ENCODE measurements around the gene DNM3. TPM values are rescaled to one million over a fixed set of nuclear protein-coding genes. Genes with fewer than 3 reads are reported as not detected.

DNM3 gene
- total and polyA plus RNA-seq, 2 of the 8 experiments (the other 6 are each of a cell fraction or from before 2014, with no cell fraction given) = 2.0 to 8.5 TPM

DNA sequence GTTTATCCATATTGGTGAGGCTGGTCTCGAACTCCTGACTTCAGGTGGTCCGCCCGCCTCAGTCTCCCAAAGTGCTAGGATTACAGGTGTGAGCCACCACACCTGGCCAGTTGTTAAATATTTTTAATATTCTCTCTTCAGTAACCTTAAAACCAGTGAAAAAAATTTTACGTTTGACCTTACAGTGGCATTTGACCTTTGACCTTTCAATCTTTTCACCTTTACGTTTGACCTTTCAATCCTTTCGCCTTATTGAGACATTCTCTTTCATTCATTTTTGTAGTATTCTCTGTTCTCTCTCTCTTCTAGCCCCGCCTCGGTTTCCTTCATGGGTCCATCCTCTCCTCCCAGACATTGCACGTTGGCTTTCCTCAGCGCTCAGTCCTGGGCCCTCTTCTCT is 277.9 kb downstream of the DNM3 start:
- Histone ChIP-seq H4K91ac (replicated peaks; ENCODE audit: insufficient read length, low read length) (no peak overlapping the region), H3K27ac (ENCODE audit: low read depth, low read length) (no peak overlapping the region), H3K4me2 (ENCODE audit: insufficient read depth in 1 of 2, low read depth in 2 of 2, low read length in 2 of 2) (no peak overlapping the region), H2AK5ac (ENCODE audit: low read depth, low read length) (no peak overlapping the region), H3K79me1 (ENCODE audit: low read depth, low read length) (no peaks in the 10 kb centered on the region), H2BK12ac (ENCODE audit: low read depth, low read length) (no peak overlapping the region), H2BK20ac (ENCODE audit: low read length) (no peak overlapping the region), H3K14ac (ENCODE audit: insufficient read length) (no peak overlapping the region), H3K18ac (ENCODE audit: extremely low read depth, low read length) (no peak overlapping the region), H3K4ac (replicated peaks; ENCODE audit: insufficient read length, low read depth, low read length) (no peak overlapping the region), H3K23ac (ENCODE audit: insufficient read length) (no peak overlapping the region), H2BK15ac (ENCODE audit: low read length) (no peak overlapping the region), H3K23me2 (ENCODE audit: low read depth, low read length) (no peaks in the 10 kb centered on the region), H2BK5ac (ENCODE audit: low read depth, low read length) (no peak overlapping the region), H3K9ac (replicated peaks in 1 of 4; ENCODE audit: extremely low read depth in 1 of 4, low read depth in 3 of 4, low read length in 3 of 4) (no peak overlapping the region), H2AFZ (ENCODE audit: low read length) (no peak overlapping the region), H3K27me3 (replicated peaks in 1 of 4; ENCODE audit: control insufficient read depth in 3 of 4, extremely low read depth in 1 of 4, insufficient read depth in 3 of 4, low read length in 3 of 4) (no peaks in the 10 kb centered on the region), H3K4me3 (ENCODE audit: extremely low read depth in 1 of 4, insufficient read depth in 2 of 4, low read depth in 3 of 4, low read length in 4 of 4) (no peak overlapping the region), H3K4me1 (replicated peaks in 1 of 4; ENCODE audit: control insufficient read depth in 3 of 4, insufficient read depth in 4 of 4, low read length in 3 of 4) (no peaks in the 10 kb centered on the region), H4K8ac (ENCODE audit: extremely low read depth, insufficient read depth, low read length) (no peak overlapping the region), H3K36me3 (ENCODE audit: control insufficient read depth in 2 of 4, insufficient read depth in 4 of 4, low read length in 3 of 4) (no peaks in the 10 kb centered on the region), H4K5ac (ENCODE audit: insufficient read length, low read depth, low read length) (no peak overlapping the region), H3K9me3 (ENCODE audit: insufficient read depth in 2 of 2, low read depth in 1 of 2, low read length in 1 of 2) (no peaks in the 10 kb centered on the region), H4K20me1 (replicated peaks in 1 of 2; ENCODE audit: control insufficient read depth in 1 of 2, insufficient read depth in 2 of 2, low read length in 2 of 2) (no peaks in the 10 kb centered on the region), H3K56ac (replicated peaks; ENCODE audit: insufficient read length, low read depth, low read length) (no peak overlapping the region), H3K79me2 (ENCODE audit: control insufficient read depth in 1 of 2, insufficient read depth in 2 of 2, low read length in 2 of 2) (no peaks in the 10 kb centered on the region), H2BK120ac (replicated peaks; ENCODE audit: low read depth, low read length) (no peak overlapping the region)
- FAIRE-seq (no peak), DNase-seq (ENCODE audit: low read depth in 1 of 2, low spot score in 2 of 2) (no peak)
- WGBS, 2 experiments (ENCODE audit: extremely low coverage in 1 of 2, insufficient coverage in 1 of 2, insufficient read length in 1 of 2, insufficient replicate concordance in 2 of 2, low coverage in 1 of 2, low lambda C conversion rate in 2 of 2, missing lambda C conversion rate in 1 of 2) = 86% methylated on average over 10 of the region's 10 CpGs; no CpG with 5 or more reads in 1 of the 2 experiments
- no peak for TF ChIP-seq E2F6 (IDR thresholded peaks at IDR 0.05)
- ChIA-PET POLR2A (ENCODE audit: partially characterized antibody) (no interaction called here), CTCF (ENCODE audit: partially characterized antibody) (no interaction called here)

Measured in H1 (cell line).